GM21786 (cell line): Measurements from ENCODE around the gene FGR.
A peak's percentile ranks its signal among the peaks of the same experiment; 100 is the strongest.
"Not testable (repeated sequence)": the region's sequence is repeated elsewhere in the genome, so short reads cannot be mapped to it uniquely, and the experiment has no call there.

Experiments used
- ATAC-seq: cut with Tn5 transposase; IDR thresholded peaks from one replicate; pipeline ENCODE4 v1.9.1; 2021; ENCODE audit not compliant: unreplicated experiment

The FGR gene

DNA sequence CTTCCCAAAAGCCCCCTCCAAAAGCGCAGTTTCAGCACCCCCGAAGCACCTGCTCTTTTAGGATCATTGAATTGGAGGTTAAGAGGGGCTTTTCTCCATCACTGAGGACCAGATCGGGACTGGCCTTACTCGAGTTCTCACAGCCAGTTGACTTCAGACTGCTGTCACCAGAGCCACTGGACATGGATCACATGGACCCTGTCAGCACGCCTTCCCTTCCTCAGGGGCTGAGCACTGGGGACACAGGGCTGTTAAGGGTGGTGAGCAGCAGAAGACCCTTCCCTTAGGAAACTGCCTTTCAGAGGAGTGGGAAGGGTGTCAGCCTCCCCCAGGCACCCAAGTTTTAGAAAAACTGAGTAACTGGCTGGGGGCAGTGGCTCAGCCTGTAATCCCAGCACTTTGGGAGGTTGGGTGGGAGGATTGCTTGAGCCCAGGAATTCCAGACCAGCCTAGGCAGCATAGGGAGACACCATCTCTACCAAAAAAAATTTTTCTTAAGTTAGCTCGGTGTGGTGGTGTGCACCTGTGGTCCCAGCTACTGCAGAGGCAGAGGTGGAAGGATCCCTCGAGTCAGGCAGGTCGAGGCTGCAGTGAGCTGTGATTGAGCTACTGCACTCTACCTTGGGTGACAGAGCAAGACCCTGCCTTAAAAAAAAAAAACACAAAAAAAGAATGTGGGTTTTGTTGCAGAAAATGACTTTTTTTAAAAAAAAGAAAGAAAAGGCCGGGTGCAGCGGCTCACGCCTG is 584 bp upstream of the FGR start:
- no peak for ATAC-seq

DNA sequence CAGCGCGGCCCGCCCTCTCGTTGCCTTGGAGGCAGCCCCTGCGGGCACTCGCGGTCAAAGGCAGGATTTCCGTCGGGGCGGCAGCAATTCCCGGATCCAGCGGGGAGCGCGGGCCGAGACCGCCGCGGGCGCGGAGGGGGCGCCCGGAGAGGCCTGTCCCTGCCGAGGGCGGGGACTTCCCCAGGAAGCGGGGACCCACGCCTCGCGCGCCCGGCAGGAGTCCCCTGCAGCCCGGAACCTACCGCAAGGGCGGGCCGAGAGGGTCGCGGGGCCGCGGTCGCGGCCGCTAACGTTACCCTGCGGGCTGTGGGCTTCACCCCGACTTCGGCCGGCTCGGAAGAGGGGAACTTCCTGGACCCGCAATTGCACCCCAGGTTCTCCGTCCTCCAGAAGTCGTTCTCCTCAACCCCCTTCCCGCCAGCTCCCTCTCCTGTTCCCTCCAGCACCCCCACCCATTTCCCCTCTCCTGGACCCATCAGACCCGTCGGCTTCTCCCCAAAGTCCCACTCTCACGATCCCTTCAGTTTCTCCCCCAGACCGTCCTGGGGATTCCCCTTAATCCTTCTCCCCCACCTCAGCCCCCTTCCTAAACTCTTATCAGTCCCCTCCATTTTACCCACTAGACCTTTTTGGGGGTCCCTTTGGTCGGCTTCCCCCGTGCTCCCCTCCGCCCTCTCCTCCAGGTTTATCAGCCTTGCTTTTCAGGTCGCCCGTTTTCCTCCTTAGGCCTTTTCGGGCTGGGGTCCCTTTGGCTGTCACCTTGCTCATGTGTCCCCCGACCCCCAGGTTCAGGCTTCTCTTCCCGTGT is 604 bp downstream of the FGR start:
- no peak for ATAC-seq

DNA sequence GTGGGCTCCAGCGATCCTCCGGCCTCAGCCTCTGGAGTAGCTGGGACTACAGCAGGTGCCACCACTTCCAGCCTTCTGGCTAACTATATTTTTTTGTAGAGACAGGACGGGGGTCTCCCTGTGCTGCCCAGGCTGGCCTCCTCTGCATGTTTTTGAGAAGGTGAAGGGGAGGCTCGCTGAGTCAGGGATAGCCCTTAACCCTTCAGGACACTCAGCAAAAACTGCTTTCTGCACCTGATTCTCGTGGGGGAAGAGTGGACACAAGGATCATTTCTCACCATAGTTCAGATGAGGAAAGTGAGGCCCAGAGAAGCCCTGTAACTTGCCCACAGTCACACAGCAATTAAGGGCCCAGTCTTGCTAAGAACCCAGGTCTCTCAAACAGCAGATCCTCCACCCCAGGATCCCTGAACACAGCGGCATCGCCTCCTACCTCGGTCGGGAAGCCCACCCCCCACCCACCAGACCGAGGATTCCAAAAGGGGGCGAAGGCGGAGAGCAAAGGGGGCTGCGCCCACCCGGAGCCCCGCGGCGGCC is 1.3 kb downstream of the FGR start:
- ATAC-seq, result no peak

DNA sequence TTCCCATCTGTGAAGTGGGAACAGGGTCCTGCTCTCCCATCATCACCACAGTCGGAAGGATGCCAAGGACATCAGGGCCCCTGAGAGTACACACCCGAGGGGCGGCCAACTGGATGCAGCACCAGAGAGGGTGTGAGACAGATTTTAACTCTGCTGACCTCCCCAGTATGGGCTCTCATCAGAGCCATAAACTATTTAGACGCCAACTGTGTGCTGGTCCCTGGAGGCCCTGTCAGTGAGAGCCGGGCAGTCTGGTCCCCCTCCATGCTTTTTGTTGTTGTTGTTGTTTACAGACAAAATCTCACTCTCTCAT is 1.7 kb downstream of the FGR start:
- ATAC-seq, result no peak

DNA sequence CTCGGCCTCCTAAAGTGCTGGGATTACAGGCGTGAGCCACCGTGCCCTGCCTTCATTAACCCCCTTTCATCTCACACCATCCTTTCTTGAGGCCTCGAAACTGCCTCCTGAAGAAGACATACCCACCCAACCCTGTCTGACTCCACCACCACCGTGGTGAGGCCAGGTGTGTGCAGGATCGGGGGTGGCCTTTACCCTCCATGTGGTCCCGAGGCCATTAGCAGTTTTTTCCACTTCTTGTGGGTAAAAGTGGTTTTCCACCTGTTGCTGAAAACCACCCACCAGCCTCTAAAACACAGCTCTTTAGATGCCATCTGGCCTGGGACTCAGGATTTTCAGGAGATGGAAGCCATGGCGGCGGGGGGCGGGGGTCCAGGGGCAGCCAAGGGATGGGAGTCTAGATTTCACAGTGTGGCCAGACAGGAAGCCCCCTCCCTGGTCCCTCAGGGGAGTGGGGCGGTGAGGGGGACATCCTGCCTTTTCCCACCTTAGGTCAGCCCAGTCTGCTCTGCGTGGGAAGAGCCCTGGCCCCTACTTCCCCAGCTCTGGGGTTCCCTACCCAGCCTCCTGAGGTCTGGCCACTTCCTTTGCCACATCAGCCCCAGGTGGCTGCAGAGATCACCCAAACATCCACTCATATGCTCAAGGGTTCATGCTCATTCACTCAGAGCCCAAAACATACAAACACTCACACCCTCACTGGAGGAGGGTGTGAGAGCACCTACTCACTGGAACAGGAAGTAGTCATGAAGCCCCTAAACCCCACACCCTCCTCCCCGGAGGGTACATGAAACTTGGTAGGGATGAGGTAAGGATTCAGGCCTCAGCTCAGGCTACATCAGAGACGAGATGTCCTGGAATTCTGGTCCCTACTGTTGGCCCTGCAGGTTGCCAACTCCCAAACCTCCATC is 2.3 kb downstream of the FGR start:
- no peak for ATAC-seq

DNA sequence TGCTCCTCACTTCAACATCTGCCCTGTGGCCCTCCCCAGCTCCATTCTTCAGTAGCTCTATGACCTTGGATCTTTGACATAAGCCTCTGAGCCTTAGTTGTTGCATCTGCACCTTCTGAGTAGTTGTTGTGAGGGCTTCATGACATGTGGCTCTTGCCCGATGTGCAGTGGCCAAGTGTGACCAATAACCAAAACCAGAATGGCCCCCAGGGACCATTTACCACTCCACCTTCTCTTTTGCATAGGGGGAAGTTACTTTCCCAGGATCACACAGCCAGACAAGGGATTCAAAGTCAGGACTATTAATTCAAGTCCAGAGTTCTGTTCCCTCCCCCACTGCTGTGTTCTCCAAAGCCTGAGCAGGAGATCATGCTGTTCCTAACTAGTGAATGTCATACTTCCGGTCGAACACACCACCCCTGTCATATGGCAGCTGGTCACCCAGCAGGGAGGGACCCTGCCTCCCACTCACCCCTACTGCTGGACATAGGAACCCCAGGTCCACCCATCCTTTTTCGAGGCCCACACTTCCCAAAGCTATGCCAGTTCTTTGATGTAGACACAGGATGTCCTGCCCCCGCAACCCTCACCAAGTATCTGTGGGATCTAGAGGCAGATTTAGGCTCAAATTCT is 4.0 kb downstream of the FGR start:
- peak; percentile 29 for ATAC-seq

DNA sequence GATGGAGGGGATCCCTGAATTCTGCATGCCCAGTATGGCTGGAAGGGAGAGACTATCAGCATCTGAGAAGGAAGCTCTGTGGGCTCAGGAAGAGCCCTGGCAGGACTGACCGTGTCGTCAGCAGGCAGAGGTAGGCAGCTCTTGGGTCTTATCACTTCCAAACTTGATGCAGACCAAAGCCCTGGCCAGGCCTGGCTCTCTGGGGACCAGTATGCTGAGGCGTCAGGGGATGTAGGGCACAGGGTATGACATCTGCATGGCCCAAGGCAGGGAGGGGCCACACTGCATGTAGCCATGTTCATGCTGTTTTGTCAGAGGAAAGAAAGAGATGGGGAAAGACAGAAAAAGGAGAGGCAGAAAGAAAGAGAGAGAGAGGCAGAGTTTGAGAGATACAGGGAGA is 6.3 kb downstream of the FGR start:
- ATAC-seq, result no peak

DNA sequence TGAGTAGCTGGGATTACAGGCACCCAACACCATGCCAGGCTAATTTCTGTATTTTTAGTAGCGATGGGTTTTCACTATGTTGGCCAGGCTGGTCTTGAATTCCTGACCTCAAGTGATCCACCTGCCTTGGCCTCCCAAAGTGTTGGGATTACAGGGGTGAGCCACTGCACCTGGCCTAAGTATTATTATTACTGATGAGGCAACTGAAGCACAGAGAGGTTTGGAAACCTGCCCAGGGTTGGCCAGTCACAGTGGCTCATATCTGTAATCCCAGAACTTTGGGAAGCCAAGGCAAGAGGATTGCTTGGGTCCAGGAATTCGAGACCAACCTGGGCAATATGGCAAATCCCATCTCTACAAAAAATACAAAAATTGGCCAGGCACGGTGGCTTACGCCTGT is 7.3 kb downstream of the FGR start:
- not testable (repeated sequence) for ATAC-seq

DNA sequence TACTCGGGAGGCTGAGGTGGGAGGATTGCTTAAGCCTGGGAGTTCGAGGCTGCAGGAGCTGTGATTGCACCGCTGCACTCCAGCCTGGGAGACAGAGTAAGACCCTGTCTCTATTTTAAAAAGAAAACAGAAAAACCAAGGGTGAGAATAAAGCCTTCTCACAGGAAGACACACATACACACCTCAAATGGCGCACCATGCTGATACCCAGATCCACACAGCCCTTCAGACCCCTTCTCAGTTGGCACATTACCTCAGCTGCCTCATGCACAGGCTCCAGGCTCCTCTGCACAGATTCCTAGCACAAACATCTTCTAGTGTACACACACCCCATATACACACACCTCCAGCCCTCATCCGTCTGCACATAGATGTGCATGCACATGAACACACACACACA is 7.9 kb downstream of the FGR start:
- ATAC-seq, result no peak

DNA sequence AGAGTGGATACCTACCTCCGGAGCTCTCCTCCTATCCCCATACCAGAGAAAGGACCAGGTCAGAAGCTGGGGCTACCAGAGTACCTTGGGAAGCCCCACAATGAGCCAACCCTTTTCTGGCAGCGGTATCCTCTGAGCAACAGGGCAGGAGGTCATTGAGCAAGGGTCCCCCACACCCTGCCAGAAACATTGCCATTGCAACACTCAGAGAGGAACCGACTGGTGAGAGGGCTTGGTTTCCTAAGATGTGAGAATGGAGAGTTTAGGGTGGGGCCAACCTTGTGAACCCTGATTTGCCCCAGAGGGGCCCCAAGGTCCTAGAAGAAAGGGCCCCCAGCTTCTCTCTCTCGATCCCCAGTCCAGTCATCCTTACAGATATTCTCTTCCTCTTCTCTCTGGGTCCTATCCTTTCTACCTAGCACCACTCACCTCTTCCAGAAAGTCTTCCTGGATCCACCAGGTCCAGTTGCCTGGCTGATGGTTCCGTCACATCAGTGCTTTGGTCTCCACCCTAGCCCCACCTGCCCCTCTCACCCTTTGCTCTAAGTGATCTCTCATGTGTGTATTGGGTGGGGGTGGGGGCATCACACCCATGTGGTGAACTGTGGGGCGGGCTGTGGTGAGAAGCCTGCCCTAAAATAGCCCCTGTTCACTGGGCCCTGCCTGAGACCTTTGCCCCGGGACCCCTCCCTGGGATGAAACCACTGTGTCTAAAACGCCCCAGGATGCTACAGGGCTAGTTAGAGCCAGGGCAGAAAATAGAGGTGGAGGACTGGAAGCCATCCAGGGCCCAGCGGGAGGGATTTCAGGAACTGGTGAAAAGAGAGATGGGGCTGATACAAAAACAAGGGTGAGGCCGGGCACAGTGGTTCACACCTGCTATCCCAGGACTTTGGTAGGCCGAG is 8.7 kb downstream of the FGR start:
- ATAC-seq, result no peak

DNA sequence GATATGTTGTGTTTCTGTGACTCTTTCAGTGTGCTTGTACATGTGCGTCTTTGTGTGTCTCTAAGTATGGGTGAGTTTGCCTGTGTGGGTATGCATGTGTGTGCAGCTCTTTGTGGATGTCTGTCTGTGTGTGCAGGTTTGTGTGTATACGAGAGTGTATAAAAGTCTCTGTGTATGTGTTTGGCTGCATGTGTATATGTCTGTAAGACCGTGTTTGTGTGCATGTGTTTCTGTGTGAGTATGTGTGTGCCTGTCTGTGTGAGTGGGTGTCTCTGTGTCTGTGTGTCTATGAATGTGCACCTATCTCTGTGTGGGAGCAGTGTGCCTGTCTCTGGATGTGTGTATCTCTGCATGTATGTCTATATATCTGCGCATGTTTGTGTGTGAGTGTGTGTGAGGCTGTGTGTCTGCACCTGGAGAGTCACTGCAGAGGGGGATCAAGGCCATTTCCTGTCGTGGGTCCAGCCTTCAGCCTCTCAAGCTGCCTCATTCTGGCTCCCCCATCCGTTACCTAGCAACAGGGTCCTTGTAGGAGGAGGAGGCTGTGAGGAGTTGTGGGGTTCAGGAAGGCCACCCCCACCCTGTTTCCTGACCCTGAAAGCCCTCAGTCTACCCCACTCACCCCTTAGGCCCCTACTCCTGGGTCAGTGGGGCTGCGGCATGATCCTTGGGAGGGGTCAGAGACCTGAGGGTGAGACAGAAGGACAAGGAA is 10.4 kb downstream of the FGR start:
- ATAC-seq, result peak; percentile 17

DNA sequence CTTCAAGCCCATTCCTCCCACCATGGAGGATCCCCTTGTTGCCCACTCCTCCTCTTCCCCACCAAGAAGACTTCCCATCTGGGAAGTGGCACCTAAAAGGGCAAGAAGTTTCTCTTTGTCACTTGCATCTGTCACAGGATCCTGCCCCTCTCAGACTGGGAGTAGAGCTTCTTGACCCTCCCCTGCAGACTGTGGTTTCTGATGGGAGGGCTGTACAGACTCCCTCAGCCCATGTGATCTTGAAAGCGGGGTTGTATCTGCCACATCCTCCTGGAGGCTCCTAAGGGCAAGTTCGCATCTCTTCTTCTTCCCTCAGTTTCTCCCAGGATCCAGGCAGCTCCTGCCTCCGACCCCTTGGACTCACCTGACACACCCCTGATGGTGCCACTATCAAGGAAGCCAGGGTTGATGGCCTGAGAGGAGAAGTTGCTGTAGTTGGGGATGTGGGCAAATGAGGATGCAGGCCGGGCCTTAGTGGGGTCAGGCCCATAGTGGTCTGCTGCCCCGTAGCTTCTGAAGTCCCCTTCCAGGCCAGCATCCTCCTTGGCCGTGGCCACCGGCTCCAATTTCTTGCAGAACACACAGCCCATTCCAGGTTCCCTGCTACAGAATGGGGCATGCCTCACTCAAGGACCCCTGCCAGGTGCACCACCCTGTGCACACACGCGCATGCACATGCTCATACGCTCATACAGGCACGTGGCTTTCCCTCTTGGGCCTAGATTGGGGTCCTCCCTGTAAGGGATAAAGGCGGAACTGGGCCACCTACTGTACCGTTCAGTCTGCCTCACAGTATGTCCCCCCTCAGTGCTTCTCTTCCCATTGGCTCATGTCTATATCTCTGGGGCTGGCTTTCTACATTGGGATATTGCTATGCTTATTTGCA is 11.4 kb downstream of the FGR start:
- ATAC-seq, result no peak

DNA sequence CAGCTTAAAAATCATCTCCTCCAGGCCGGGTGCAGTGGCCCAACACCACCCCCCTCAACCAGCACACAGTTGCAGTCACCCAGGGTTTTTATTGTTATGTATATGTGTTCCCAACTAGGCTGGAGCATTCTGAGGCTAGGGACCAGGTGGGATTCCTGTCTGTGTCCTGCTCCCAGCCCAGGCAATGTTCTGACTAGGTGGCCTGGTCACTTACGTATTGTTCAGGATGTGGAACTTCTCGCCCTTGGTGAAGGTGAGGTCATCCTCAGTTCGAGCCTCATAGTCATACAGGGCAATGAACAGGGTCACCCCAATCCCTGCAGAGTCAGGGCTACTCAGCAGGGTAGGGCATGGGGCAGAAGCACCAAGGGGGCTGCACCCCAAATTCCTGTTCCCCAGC is 12.2 kb downstream of the FGR start:
- ATAC-seq, result no peak

DNA sequence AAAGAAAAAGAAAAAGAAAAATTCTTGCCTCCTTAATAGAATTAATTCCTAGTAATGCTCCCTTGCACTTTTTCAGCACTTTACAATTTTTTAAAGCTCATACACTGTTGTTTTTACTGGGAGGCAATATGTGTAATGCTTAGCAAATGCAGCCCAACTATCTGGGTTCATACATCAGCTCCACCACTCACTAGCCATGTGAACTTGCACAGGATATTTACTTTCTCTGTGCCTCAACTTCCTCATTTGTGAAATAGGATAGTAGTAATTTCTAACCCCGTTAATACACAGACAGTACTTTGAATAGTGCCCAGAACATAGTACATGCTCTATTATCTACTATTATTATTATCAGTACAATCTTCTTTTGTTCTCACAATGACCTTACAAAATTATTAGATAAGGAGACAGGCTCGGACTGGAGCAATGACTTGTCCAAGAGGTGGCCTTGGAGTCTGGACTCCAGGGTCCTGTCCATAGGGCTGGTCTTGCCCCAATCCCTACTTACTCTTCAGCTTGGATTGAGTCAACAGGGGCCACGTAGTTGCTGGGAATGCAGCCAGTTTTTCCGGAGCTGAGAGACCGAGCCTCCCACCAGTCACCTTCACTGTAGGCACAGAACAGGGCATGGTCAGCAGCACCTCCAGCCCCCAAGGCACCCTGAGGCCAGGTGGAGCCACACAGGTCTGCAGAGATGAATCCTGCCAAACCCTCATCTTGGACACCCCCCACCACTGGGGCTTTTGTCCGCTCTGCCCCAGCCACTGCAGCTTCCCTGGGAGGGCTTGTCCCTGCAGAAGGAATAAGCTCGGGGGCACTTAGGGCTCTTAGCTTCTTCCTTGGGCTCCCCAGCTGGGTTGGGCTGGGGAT is 13.7 kb downstream of the FGR start:
- no peak for ATAC-seq

DNA sequence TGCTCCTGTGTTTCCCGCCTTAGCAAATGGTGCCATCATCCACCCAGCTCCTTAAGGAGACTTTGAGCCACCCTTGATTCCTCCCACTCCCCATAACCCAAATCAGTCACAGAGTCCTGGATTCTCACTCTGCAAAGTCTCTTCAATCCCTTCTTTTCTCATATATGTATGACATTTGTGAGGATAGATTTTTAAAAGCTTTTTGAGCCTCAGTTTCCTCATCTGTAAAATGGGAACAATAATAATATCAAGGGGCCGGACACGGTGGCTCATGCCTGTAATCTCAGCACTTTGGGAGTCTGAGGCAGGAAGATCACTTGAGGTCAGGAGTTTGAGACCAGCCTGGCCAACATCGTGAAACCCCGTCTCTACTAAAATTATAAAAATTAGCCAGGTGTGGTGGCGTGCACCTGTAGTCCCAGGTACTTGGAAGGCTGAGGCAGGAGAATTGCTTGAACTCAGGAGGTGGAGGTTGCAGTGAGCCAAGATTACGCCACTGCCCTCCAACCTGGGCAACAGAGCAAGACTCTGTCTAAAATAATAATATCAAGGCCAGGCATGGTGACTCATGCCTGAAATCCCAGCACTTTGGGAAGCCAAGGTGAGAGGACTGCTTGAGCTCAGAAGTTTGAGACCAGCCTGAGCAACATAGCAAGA is 15.1 kb downstream of the FGR start:
- ATAC-seq, result not testable (repeated sequence)

DNA sequence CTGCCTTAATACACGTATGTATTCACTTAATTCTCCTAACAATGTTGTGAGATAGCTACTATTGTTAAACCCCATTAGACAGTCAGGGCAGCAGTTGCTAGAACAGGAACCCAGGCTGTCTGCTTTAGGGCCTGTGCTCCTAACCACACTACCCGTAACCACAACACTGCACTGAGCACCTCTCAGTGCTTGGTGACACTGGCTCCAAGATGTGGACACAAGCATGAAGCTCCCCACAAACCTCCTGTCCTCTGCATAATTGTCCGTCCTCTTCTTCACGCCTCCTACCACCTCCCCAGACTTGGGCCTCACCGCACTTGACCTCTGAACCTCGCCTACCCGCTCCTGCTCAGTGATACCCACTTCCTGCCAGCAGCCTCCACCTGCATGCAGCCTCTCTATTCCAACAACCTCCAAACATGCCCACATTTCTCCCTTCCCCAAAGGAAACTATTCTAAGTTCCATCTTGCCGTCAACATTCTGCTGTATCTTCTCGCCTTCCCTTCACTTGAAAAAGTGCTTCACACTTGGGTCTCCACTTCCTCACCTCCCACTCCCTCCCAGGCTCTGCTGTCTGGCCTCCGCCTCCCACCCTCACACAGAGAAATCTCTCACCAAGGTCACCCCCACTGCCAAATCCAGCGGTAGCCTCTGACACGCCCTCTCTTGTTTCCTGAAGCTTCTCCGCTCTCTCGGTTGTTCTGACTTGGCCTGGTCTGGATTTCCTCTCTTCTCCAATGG is 16.5 kb downstream of the FGR start:
- no peak for ATAC-seq
